NCI-H82 treated with DMSO at 0.1 percent for 48 hours (cell line): ENCODE measurements around the gene AHNAK2.

Experiments
- DNase-seq: peaks from one replicate; lab custom pipeline; 2025; ENCODE audit not compliant: unreplicated experiment; lab: John Stamatoyannopoulos, UW

The AHNAK2 gene

DNA sequence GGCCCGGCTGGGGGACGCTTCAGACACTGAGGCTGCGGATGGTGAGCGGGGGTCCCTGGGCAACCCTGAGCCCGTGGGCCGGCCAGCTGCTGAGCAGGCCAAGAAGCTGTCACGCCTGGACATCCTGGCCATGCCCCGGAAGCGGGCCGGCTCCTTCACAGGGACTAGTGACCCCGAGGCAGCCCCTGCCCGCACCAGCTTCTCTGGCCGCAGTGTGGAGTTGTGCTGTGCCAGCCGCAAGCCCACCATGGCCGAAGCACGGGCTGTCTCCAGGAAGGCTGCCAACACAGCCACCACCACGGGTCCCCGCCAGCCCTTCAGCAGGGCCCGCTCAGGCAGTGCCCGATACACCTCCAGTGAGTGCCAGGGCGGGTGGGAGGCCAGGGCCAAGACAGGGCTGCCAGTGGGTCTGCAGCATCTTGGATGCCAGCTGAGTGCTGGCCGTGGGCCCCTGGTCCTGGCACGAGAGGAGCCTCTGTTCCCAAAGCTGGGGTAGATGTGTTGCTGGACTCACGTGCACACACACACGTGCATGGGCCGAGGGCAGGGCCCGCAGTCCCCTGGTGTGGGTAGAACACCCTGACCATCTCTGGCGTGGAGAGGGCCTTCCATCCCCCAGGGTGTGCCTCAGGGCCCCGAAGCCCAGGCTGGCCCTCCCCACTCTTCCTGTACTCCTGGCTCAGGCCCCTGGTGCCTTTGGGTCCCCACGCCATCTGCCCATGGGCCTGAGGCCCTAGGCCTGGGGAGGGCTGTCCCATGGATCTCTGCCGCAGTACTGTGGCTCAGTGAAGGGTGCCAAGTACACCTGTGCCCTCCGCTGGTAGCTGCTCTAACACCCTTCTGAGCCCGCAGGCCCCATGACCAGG, 90.3 kb downstream of the AHNAK2 start:
- DNase-seq = no peak
